MCF 10A (cell line): ENCODE data around the gene TFPI. TPM values are rescaled to one million over a fixed set of nuclear protein-coding genes. Genes with fewer than 3 reads are reported as not detected.
A peak's percentile ranks its signal among the peaks of the same experiment; 100 is the strongest.

Experiments used
- BruUV-seq: library from RNA; stranded (reverse); fragments of 400-500 nt; replicated peaks from 2 replicates; lab custom pipeline; 2021; lab: Mats Ljungman, UMichigan
- CTCF ChIA-PET: fragments of 300-600 bp; sonication (Branson Sonifier 250); formaldehyde crosslinking; extraction: SDS; loops from one replicate; lab custom pipeline; 2021; ENCODE audit warnings: antibody characterized with exemption, inconsistent platforms; lab: Yijun Ruan, JAX
- POLR2A ChIA-PET: fragments of 300-600, 350-650 bp; sonication (Branson Sonifier 250); formaldehyde crosslinking; extraction: SDS; loops from one replicate; lab custom pipeline; 2020; ENCODE audit warnings: antibody characterized with exemption, inconsistent platforms; lab: Yijun Ruan, JAX
- DNase-seq: peaks from one replicate; pipeline ENCODE4 v3.0.0-alpha.2; 2018; ENCODE audit not compliant: unreplicated experiment
- H3K27ac Mint-ChIP-seq: one replicate; pipeline ENCODE4 v1.8.0; 2022; ENCODE audit warnings: mild to moderate bottlenecking, low read depth, mixed read lengths; ENCODE audit not compliant: unreplicated experiment
- H3K27me3 Mint-ChIP-seq: one replicate; pipeline ENCODE4 v1.8.0; 2022; ENCODE audit warnings: mixed read lengths; ENCODE audit not compliant: insufficient read depth, unreplicated experiment
- H3K36me3 Mint-ChIP-seq: one replicate; pipeline ENCODE4 v1.8.0; 2022; ENCODE audit warnings: mild to moderate bottlenecking, moderate library complexity, mixed read lengths; ENCODE audit not compliant: insufficient read depth, unreplicated experiment
- H3K4me1 Mint-ChIP-seq: one replicate; pipeline ENCODE4 v1.8.0; 2022; ENCODE audit warnings: mixed read lengths; ENCODE audit not compliant: insufficient read depth, unreplicated experiment
- H3K4me3 Mint-ChIP-seq: one replicate; pipeline ENCODE4 v1.8.0; 2022; ENCODE audit warnings: mild to moderate bottlenecking, moderate library complexity, mixed read lengths; ENCODE audit not compliant: unreplicated experiment
- H3K9me3 Mint-ChIP-seq: one replicate; pipeline ENCODE4 v1.8.0; 2022; ENCODE audit warnings: mixed read lengths; ENCODE audit not compliant: unreplicated experiment
- CTCF ChIP-seq: fragments of 200-600 bp; IDR thresholded peaks from one replicate; pipeline ENCODE4 v1.8.0; 2022; ENCODE audit warnings: antibody characterized with exemption, mild to moderate bottlenecking; ENCODE audit not compliant: unreplicated experiment
- intact Hi-C: fragments of 100-400 bp; cut with micrococcal nuclease; formaldehyde crosslinking; loops from 2 replicates; pipeline ENCODE4 v1.14.1; 2022
- total RNA-seq: library from RNA; stranded (reverse); gene quantifications from 2 replicates; pipeline ENCODE4 v1.2.3, GENCODE V29; 2022

The TFPI gene
- total RNA-seq, 1 experiment from 2014 or later = 67.4 TPM

DNA sequence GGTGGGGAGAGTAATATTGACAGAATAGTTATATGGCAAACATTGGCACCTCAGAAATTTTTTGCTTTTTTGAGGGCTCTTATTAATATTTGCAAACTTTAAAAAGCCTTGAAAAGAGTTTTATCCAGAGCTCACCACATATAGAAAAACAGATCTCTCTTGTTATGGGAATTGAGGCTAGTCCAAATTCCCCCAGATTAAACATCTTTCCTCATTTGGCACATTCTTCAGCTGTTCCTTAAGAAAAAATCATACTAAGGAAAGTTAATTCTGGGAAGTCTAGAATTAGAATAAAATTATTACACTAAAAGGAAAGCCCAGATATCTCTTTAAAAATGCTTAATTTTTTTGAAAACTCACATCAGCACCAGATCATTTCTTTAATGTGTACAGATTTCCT is 5.6 kb downstream of the TFPI start:
- Mint-ChIP-seq H3K4me3 (peak overlapping the region; percentile 33), H3K9me3 (no peaks in the 10 kb centered on the region), H3K36me3 (peaks cover 14% of the 10 kb centered on the region), H3K4me1 (peaks cover 49% of the 10 kb centered on the region), H3K27me3 (no peaks in the 10 kb centered on the region), H3K27ac (peak overlapping the region; percentile 98)
- ChIA-PET CTCF (interaction anchor here (0.8 to 2.6 kb wide), 8 partner anchors 17 to 744 kb away, joined by 3 to 22 read pairs (median 6); no protein-coding TSS in a partner anchor), POLR2A (interaction anchor here (1.1 to 8.6 kb wide), 4 partner anchors 8 to 24 kb away, joined by 3 to 73 read pairs (median 30); no protein-coding TSS in a partner anchor)
- intact Hi-C loops = no loop called here
- DNase-seq = no peak
- no TSS peak for BruUV-seq
- no peak for TF ChIP-seq CTCF

GRCh38 chr2:187547353-187547979 is 6.8 kb downstream of the TFPI start:
- Mint-ChIP-seq H3K27me3 (no peaks in the 10 kb centered on the region), H3K4me3 (peak overlapping the region; percentile 16), H3K27ac (peak overlapping the region; percentile 98), H3K4me1 (peaks cover 49% of the 10 kb centered on the region), H3K36me3 (peaks cover 15% of the 10 kb centered on the region), H3K9me3 (no peaks in the 10 kb centered on the region)
- no peak for TF ChIP-seq CTCF
- CTCF ChIA-PET = interaction anchor here (0.8 to 1.9 kb wide), 4 partner anchors 8 to 47 kb away, joined by 3 to 10 read pairs (median 6); no protein-coding TSS in a partner anchor
- DNase-seq = peak; percentile 88
- intact Hi-C loops = loop anchor here (2.0 kb wide), 1 partner anchor 17 kb away; no protein-coding TSS in a partner anchor
- POLR2A ChIA-PET = interaction anchor here (0.7 to 8.6 kb wide), 11 partner anchors 7 to 853 kb away, joined by 3 to 73 read pairs (median 3); partner anchors contain the start of gene TFPI
- BruUV-seq = no TSS peak

DNA sequence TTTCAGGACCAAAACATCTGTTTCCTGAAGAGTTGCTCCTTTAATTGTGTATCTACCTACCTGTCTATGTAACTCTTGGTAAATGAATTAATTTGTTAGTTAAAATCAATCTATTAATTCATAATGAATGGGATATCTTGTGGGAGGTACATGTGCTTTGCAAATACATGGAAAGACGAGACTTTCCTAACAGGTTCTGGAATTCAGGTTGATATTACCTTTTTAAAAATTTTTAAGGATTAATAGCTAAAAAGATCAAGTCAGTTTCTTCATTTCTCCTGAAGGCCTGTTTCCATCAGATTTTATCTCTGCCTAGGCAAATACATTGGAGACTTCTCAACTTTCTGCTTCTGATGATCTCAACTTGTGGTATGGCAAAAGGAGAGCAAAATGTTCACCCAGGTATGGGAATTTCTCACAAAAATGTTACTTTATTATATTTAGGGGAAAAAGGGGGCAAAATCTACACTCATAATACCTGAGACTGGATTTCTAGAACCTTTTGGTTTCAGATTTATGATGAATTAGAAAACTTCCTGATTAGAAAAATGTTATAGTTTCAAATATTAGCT is 7.4 kb downstream of the TFPI start:
- no peak for TF ChIP-seq CTCF
- ChIA-PET CTCF (interaction anchor here (0.6 to 1.9 kb wide), 4 partner anchors 9 to 47 kb away, joined by 3 to 10 read pairs (median 6); no protein-coding TSS in a partner anchor), POLR2A (interaction anchor here (0.7 to 8.6 kb wide), 9 partner anchors 8 to 852 kb away, joined by 3 to 73 read pairs (median 3); partner anchors contain the start of gene TFPI)
- Mint-ChIP-seq H3K27me3 (no peaks in the 10 kb centered on the region), H3K27ac (peak overlapping the region; percentile 98), H3K9me3 (no peaks in the 10 kb centered on the region), H3K36me3 (peaks cover 21% of the 10 kb centered on the region), H3K4me1 (peaks cover 55% of the 10 kb centered on the region), H3K4me3 (peak overlapping the region; percentile 16)
- BruUV-seq = no TSS peak
- intact Hi-C loops = loop anchor here (2.0 kb wide), 1 partner anchor 16 kb away; no protein-coding TSS in a partner anchor
- no peak for DNase-seq
